Measurements from ENCODE around the gene FATE1. TPM values are rescaled to one million over a fixed set of nuclear protein-coding genes. Genes with fewer than 3 reads are reported as not detected.
"Not testable (repeated sequence)": the region's sequence is repeated elsewhere in the genome, so short reads cannot be mapped to it uniquely, and the experiment has no call there.

FATE1 gene, protein sequence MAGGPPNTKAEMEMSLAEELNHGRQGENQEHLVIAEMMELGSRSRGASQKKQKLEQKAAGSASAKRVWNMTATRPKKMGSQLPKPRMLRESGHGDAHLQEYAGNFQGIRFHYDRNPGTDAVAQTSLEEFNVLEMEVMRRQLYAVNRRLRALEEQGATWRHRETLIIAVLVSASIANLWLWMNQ
- not detected for total RNA-seq

DNA sequence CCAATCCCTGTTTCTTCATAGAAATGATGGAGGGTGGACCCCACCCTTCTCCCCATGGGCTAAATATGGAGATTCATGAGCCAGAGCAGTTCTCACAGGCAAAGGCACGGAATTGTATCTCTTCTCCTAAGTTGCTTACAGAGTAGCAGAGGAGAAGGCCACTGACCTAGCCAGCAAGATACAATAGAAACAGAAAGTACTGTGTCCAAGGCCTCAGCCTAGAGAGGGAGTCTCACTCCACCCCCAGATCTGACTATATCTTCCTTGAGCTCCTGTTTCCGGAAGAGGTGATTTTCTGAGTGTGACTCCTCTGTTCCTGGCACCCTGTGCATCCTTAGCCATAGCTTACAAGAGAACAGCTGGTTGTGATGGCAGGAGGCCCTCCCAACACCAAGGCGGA lies at the start of gene FATE1:
FATE1 (plus strand) TSS at position 284 of the 400 bp plus-strand sequence; CDS start at position 369, 85 bp downstream.
- Mint-ChIP-seq H3K27ac (no peak within 1 kb of the TSS), H3K4me3 (no peak within 1 kb of the TSS), H3K4me1 (no peaks in the 10 kb centered on the region), H3K9me3 (no peaks in the 10 kb centered on the region), H3K36me3 (ENCODE audit: low read depth) (no peaks in the 10 kb centered on the region), H3K27me3 (peaks cover 6% of the 10 kb centered on the region)
- no peak for ATAC-seq (replicated peaks)

DNA sequence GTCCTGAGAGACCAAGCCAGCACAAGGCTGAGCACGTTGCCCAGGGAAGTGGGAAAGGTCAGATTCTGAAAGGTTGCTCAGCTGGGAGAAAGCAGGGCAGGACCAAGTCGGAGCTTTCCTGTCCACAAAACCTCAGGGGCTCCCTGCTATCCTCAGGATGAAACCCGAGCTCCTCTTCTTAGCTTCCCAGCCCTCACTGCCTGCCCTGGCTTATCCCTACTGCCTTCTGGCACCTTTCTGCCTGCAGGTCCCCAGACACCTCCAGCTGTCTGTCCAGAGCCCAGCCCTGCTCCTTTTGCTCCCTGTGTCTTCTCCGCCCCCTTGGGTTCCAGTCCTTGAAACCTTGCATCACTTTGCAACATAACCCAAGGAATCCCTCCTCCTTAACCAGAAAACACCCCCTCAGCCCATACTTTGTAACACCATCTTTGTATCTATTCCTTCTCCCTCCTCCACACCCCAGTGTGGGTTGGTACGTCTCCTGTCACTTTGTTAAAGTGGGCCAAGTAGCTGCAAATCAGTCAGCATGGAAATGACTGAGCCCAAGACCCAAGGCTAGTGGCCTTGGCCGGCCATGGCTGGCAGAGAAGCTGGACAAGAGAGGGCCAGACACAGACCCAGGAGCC lies 40.6 kb upstream of the FATE1 start:
- Mint-ChIP-seq H3K27me3 (peaks cover 11% of the 10 kb centered on the region), H3K4me3 (no peak overlapping the region), H3K36me3 (ENCODE audit: low read depth) (no peaks in the 10 kb centered on the region), H3K27ac (no peak overlapping the region), H3K9me3 (no peaks in the 10 kb centered on the region), H3K4me1 (no peaks in the 10 kb centered on the region)
- ATAC-seq (replicated peaks): no peak

DNA sequence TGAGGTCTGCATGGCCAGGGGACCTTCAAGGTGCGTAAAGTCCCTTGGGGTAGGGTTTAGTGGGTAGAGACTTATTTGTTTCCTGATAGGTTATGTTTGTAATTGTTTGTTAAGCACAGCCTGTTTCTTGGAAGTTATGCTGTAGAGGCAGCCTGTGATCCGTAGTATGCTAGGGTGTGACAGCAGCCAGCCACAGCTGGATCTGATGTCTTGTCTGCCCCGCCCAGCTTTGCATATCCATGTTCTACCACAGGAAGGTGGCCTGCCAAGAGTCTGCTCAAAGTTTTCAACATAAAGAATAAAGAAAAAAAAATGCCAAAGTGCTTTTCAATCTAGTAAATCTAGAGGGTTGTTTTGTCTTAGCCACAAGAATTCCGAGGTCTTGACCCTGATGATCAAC lies 39.6 kb upstream of the FATE1 start:
- no peak for ATAC-seq (replicated peaks)
- H3K4me3 Mint-ChIP-seq: no peak overlapping the region
- no peaks in the 10 kb centered on the region for H3K9me3 Mint-ChIP-seq
- H3K4me1 Mint-ChIP-seq: no peaks in the 10 kb centered on the region
- H3K36me3 Mint-ChIP-seq (ENCODE audit: low read depth): no peaks in the 10 kb centered on the region
- peaks cover 6% of the 10 kb centered on the region for H3K27me3 Mint-ChIP-seq
- H3K27ac Mint-ChIP-seq: no peak overlapping the region

DNA sequence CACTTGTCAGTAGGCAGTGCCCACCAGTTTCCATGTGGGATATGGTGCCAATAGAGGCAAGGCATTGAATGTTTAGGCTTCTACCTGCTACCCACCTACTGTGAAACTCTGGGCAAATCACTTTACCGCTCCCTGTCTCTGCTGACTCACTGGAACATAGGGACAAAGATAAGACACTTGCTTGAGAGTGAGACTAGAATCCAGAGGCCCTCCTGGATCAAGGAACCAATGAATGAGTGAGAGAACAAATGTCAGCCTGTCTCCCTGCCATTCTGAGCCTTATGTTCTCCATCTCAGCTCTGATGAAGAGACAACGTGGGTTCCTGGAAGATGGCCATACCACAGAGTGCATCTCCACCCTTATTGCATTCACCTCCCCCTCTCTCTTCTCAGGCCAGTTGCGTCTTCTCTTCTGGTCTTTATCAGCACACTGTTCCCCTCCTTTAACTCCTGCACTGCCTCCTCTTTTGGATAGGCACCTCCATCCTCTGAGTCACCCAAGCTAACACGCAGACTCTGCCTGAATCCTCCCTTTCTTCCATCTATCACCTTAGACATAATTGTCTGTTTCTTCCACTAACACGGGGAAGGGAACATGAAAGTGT lies 35.9 kb upstream of the FATE1 start:
- Mint-ChIP-seq H3K27me3 (peaks cover 21% of the 10 kb centered on the region), H3K9me3 (no peaks in the 10 kb centered on the region), H3K27ac (no peak overlapping the region), H3K4me1 (no peaks in the 10 kb centered on the region), H3K4me3 (no peak overlapping the region), H3K36me3 (ENCODE audit: low read depth) (no peaks in the 10 kb centered on the region)
- ATAC-seq (replicated peaks): no peak

DNA sequence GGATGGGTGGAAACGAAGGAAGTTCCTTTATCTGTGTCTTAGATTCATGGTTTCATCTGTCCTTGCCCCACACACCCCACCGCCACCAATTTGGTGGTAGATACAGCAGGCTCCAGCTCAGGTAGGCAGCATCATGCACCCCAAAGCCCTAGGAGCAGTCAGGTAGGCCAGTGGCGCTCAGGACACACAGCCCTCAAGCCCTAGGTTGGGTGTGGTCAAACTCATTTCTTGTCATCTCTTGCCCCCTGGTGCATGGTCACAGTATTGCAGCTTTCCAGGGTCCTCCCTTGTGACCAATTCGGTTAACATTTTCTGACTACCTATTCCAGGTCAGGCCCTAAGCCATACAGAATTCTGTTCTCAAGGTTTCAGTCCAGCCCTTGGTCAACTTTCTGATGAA lies 35.0 kb upstream of the FATE1 start:
- Mint-ChIP-seq H3K27ac (no peak overlapping the region), H3K27me3 (peaks cover 21% of the 10 kb centered on the region), H3K4me1 (no peaks in the 10 kb centered on the region), H3K4me3 (no peak overlapping the region), H3K36me3 (ENCODE audit: low read depth) (no peaks in the 10 kb centered on the region), H3K9me3 (no peaks in the 10 kb centered on the region)
- ATAC-seq (replicated peaks): peak; percentile 52

DNA sequence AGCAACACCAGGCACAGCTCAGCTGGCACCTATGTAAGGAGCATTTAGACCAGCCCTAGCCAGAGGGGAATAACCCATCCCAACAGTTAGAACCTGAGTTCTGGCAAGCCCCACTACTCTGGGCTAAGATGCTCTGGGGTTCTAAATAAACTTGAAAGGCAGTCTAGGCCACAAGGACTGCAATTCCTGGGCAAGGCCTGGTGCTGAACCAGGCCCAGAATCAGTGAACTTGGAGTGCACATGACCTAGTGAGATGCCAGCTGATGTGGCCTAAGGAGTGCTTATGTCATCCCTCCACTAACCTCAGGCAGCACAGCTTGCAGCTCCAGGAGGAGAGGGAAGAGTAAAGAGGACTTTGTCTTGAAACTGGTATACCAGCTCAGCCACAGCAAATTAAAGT lies 28.2 kb upstream of the FATE1 start:
- no peak for ATAC-seq (replicated peaks)
- peaks cover 10% of the 10 kb centered on the region for H3K27me3 Mint-ChIP-seq
- no peak overlapping the region for H3K4me3 Mint-ChIP-seq
- H3K36me3 Mint-ChIP-seq (ENCODE audit: low read depth): no peaks in the 10 kb centered on the region
- no peak overlapping the region for H3K27ac Mint-ChIP-seq
- no peaks in the 10 kb centered on the region for H3K4me1 Mint-ChIP-seq
- H3K9me3 Mint-ChIP-seq: no peaks in the 10 kb centered on the region

DNA sequence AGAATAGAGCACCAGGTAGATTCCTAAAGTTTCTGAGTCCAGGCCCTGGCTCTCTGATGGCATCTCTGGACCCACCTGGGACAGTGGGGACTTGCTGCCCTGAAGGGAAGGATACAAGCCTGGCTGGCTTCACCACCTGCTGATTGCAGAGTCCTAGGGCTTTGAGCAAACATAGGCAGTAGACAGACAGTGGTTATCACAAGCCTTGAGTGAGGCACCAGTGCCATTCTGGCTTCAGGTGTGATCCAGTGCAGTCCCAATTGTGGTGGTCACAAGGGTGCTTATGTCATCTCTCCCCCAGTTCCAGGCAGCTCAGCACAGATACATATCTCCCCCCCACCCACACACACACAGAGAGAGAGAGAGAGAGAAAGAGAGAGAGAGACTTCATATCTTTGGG lies 27.1 kb upstream of the FATE1 start:
- no peaks in the 10 kb centered on the region for H3K4me1 Mint-ChIP-seq
- H3K36me3 Mint-ChIP-seq (ENCODE audit: low read depth): no peaks in the 10 kb centered on the region
- H3K27me3 Mint-ChIP-seq: peaks cover 6% of the 10 kb centered on the region
- no peaks in the 10 kb centered on the region for H3K9me3 Mint-ChIP-seq
- ATAC-seq (replicated peaks): no peak
- no peak overlapping the region for H3K27ac Mint-ChIP-seq
- H3K4me3 Mint-ChIP-seq: no peak overlapping the region

DNA sequence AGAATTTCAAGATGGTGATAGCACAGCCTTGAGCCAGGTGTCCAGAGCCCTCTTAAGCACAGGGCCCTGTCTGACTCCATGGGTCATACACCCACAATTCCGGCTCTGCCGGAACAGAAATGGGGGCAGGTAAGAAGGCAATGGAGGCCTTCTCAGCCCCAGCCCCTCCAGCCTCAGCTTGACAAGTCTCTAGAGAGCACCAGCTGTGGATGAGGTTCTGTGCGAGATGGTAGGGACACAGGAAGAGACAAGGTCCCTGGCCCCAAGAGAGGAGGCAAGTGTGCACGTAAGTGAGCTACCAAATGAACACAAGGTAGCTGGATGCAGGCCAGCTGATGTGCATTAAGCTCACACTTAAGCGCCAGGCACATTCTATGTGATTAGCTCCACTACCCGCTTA lies 23.0 kb upstream of the FATE1 start:
- H3K4me3 Mint-ChIP-seq: no peak overlapping the region
- H3K27ac Mint-ChIP-seq: no peak overlapping the region
- H3K9me3 Mint-ChIP-seq: no peaks in the 10 kb centered on the region
- H3K27me3 Mint-ChIP-seq: peaks cover 17% of the 10 kb centered on the region
- ATAC-seq (replicated peaks): no peak
- H3K36me3 Mint-ChIP-seq (ENCODE audit: low read depth): no peaks in the 10 kb centered on the region
- no peaks in the 10 kb centered on the region for H3K4me1 Mint-ChIP-seq

DNA sequence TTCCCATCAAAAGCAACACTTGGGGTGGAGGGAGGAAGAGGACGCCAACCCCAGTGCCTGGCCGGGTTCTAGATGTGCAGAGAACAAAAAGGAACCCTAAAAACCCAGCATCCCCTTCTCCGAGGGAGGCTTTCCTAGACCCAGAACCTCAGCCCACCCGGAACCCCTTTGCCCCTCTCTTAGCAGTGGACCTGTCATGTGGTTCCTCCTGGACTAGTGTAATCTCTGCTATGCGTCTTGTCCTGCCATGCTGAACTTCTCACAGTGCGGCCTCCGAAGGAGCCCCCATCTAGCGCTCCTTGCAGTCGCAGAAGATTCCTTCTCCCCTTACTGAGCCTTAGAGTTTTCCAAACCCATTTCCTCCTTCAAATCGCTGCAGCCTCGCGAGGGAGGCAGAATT lies 21.7 kb upstream of the FATE1 start:
- H3K4me1 Mint-ChIP-seq: no peaks in the 10 kb centered on the region
- H3K4me3 Mint-ChIP-seq: no peak overlapping the region
- ATAC-seq (replicated peaks): no peak
- H3K27me3 Mint-ChIP-seq: peaks cover 17% of the 10 kb centered on the region
- H3K9me3 Mint-ChIP-seq: no peaks in the 10 kb centered on the region
- no peak overlapping the region for H3K27ac Mint-ChIP-seq
- no peaks in the 10 kb centered on the region for H3K36me3 Mint-ChIP-seq (ENCODE audit: low read depth)

DNA sequence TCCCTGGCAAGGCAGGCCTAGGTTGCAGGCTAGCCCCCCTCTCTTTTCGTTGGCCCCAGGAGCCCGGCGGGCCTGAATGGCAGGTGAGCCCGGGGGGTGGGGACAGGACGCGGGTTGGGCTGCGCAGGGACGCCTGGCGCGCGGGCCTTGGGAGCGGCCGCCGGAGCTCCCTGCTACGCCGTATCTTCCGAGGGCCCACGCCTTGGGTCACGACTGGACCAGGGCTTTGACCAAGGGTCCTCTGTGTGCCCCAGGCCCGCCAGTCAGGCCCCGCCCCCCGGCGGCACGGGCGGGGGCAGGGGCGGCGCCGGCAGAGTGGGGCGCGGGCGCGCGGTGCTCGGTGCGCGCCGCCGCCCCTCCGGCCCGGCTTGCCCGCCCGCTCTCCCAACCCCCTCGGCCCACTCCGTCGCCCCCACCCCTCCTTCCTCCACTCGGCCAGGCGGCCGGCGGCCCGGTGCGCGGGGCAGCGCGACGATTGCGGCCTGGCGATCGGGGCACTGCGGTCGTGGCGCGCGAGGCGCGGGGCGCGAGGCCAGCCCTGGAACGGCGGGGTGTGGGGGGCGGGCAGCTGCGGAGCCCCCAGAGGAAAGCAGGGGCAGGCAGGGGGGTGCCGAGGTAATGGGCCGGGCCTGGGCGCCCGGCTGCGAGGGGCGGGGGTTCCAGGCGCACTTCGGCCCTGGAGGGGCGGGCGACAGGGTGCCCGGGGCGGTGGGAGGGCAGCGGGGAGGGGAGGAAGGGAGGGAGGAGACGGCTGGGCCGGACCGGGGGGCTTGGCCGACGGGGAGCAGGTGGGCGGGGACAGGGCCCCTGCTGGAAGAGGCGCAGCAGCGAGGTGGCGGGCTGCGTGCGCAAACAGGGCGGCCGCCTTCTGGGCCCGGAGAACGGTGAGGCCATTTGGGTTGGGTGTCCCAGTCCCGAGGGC lies 20.9 kb upstream of the FATE1 start, which contains the start of gene PRRG3:
PRRG3 (plus strand) TSS at position 798 of the 922 bp plus-strand sequence. CDS start 3,357 bp downstream, outside the sequence.
- no peaks in the 10 kb centered on the region for H3K9me3 Mint-ChIP-seq
- H3K27me3 Mint-ChIP-seq: peaks cover 17% of the 10 kb centered on the region
- ATAC-seq (replicated peaks): no peak
- no peaks in the 10 kb centered on the region for H3K4me1 Mint-ChIP-seq
- H3K36me3 Mint-ChIP-seq (ENCODE audit: low read depth): no peaks in the 10 kb centered on the region
- H3K4me3 Mint-ChIP-seq: no peak within 1 kb of the TSS
- no peak within 1 kb of the TSS for H3K27ac Mint-ChIP-seq

DNA sequence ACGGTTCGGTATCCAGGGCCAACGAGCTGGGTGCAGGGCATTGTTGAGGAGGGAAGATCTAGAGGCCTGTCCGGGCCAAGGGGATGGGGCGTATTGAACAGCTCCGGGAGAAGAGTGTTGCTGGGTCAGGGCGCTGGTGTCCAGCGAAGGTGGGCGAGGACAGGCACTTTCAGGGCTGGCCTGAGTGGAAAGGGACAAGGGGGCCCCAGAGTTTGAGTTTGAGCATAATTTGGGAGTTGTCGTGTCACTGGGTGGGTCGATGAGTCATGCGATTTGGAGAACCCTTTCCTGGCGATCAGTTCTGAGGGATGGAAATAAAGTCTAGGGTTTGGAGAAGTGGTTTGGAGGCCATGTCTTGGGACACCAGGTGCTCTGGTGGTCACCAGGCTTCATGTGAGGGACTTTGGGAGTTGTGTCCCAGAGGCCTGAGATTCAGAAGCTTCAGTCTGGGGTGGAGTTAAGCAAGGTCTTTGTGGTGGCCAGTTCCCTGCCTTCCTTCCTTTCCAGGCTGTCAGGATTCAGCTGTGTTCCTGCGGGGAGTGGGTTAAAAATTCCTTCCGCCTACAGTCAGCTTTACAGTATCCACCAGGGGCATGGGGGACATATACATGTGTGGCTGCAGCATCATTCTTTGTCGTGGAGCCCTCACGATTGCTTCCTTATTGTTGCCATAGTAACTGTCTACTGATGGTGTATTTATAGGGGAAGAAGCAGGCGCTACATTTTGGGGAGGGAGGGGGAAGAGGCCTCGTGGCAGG lies 20.1 kb upstream of the FATE1 start:
- H3K36me3 Mint-ChIP-seq (ENCODE audit: low read depth): no peaks in the 10 kb centered on the region
- H3K9me3 Mint-ChIP-seq: no peaks in the 10 kb centered on the region
- no peaks in the 10 kb centered on the region for H3K4me1 Mint-ChIP-seq
- H3K27me3 Mint-ChIP-seq: peaks cover 17% of the 10 kb centered on the region
- no peak overlapping the region for H3K27ac Mint-ChIP-seq
- H3K4me3 Mint-ChIP-seq: no peak overlapping the region
- ATAC-seq (replicated peaks): no peak

DNA sequence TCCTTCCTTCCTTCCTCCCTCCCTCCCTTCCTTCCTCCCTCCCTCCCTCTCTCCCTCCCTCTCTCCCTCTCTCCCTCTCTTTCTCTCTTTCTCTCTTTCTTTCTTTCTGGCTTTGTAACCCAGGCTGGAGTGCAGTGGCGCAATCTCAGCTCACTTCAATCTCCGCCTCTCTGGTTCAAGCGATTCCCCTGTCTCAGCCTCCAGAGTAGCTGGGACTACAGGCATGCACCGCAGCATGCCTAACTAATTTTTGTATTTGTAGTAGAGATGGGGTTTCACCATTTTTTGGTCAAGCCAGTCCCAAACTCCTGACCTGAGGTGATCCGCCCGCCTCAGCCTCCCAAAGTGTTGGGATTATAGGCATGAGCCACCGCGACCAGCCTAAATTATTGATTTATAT lies 18.8 kb upstream of the FATE1 start:
- H3K27me3 Mint-ChIP-seq: peaks cover 17% of the 10 kb centered on the region
- not testable (repeated sequence) for H3K4me3 Mint-ChIP-seq; H3K36me3 Mint-ChIP-seq (ENCODE audit: low read depth); H3K9me3 Mint-ChIP-seq; H3K4me1 Mint-ChIP-seq; H3K27ac Mint-ChIP-seq; ATAC-seq (replicated peaks)

DNA sequence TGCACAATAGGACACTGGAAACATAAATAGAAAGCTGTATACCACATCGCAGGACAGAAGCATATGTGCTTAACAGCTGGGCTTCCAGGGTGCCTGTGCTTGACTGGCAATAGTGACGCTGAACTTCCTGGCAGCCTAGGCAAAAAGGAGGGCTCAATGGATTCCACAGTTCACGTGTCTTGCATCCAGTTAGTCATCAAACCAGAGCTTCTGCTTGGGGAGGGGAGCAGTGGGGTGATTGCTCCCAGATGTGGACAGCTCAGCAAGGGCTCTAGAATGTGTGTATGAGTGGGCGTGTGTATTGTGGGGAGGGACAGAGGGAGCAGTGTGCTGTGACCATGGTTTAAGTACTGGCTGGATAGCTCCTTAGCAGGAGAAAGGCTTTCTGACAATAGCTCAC lies 18.3 kb upstream of the FATE1 start:
- H3K4me3 Mint-ChIP-seq: no peak overlapping the region
- H3K36me3 Mint-ChIP-seq (ENCODE audit: low read depth): no peaks in the 10 kb centered on the region
- peaks cover 17% of the 10 kb centered on the region for H3K27me3 Mint-ChIP-seq
- ATAC-seq (replicated peaks): no peak
- H3K9me3 Mint-ChIP-seq: no peaks in the 10 kb centered on the region
- no peaks in the 10 kb centered on the region for H3K4me1 Mint-ChIP-seq
- H3K27ac Mint-ChIP-seq: no peak overlapping the region

DNA sequence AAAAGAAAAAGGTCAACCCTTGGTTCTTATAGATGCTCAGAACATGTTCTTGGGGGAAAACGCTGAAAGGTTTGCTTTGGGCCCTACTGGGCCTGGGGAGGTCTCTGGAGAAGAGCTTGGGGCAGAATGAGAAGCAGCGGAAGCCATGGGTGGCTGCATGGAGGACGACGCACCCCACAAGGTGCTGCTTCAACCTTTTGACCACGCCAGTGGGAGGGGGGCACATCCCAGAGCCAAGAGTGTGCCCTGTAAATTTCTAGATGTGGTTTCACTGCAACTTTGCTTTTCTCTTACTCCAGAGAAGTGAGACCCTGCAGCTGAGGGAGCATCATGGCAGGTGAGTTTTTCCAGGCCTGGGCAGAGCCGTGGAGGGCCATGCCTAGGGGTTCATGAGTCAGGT lies 17.4 kb upstream of the FATE1 start:
- no peak for ATAC-seq (replicated peaks)
- Mint-ChIP-seq H3K36me3 (ENCODE audit: low read depth) (no peaks in the 10 kb centered on the region), H3K27me3 (peaks cover 13% of the 10 kb centered on the region), H3K9me3 (no peaks in the 10 kb centered on the region), H3K4me1 (no peaks in the 10 kb centered on the region), H3K27ac (no peak overlapping the region), H3K4me3 (no peak overlapping the region)

All from activated T-helper 17 cell treated with anti-CD3 and anti-CD28 coated beads, Interleukin-2, amount 50 U/mL, for 72 hours (primary cell).